ENCODE measurements around the gene CLDND2. TPM values are rescaled to one million over a fixed set of nuclear protein-coding genes. Genes with fewer than 3 reads are reported as not detected.
A peak's percentile ranks its signal among the peaks of the same experiment; 100 is the strongest.

Gene CLDND2
- total RNA-seq, 1 donor from 2014 or later: 1.9 TPM

DNA sequence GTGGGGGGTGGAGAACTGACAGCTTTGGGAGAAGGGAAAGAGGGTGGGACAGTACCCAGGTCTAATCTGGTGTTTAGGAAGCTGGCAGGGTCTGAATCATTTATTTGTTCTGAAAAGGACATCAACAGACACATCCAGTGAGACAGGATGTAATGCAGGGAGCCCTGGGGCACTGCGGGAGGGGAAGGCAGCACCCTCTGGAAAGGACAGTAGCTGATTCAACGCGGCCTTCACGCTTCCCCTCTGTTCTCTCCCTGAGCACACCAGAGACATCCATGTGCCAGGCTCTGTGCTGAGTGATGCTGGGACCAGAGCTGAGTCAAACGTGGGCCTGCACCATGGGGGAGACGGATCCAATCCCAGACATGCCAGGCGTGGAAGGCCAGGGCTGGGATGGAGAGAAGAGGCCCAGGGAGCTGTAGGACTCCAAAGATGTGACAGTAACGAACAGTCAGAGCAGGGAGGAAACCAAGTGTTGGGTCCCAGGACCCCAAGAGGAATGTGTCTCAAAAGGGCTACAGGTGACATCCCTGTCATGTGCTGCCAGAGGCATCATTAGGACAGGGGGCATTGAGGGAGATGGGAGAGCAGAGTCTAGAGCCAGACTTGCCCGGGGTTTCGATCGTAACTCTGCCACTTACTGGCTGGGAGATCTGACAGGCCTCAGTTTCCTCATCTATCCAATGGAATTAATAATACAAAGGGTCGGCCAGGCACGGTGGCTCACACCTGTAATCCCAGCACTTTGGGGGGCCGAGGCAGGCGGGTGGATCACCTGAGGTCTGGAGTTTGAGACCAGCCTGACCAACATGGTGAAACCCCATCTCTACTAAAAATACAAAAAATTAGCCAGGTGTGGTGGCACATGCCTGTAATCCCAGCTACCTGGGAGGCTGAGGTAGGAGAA lies 4.3 kb downstream of the CLDND2 start:
- ATAC-seq: no peak
- TF ChIP-seq, protein P1, sequence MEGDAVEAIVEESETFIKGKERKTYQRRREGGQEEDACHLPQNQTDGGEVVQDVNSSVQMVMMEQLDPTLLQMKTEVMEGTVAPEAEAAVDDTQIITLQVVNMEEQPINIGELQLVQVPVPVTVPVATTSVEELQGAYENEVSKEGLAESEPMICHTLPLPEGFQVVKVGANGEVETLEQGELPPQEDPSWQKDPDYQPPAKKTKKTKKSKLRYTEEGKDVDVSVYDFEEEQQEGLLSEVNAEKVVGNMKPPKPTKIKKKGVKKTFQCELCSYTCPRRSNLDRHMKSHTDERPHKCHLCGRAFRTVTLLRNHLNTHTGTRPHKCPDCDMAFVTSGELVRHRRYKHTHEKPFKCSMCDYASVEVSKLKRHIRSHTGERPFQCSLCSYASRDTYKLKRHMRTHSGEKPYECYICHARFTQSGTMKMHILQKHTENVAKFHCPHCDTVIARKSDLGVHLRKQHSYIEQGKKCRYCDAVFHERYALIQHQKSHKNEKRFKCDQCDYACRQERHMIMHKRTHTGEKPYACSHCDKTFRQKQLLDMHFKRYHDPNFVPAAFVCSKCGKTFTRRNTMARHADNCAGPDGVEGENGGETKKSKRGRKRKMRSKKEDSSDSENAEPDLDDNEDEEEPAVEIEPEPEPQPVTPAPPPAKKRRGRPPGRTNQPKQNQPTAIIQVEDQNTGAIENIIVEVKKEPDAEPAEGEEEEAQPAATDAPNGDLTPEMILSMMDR (IDR thresholded peaks at IDR 0.05): no peak
- H3K9me3 ChIP-seq: no peaks in the 10 kb centered on the region
- no peak overlapping the region for H3K4me3 ChIP-seq
- H3K4me1 ChIP-seq: peaks cover 41% of the 10 kb centered on the region
- intact Hi-C loops (cut with DNase I): no loop called here
- peak overlapping the region; percentile 95 for H3K27ac ChIP-seq
- H3K27me3 ChIP-seq (ENCODE audit: low read depth): no peaks in the 10 kb centered on the region
- no peaks in the 10 kb centered on the region for H3K36me3 ChIP-seq
- DNase-seq: no peak

DNA sequence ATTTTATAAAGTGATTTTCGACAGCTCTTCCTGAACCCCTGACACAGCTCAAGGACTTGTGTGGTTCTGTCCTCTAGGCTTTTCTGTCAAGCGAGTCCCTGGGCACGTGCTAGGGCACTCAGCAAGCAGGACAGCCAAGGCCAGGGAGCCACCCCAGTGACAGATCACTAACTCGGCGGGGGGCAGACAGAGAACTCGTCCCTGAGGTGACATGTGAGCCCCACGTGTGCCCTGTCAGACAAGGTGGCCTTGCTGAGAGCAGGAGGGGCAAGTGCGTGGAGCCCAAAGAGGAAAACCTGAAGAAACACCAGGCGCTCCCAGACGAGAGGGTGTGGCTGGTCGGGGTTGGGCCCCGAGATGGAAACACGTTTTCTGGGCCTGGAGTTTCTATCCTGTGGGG lies 7.6 kb downstream of the CLDND2 start:
- H3K27me3 ChIP-seq (ENCODE audit: low read depth): no peaks in the 10 kb centered on the region
- DNase-seq (no peak), ATAC-seq (no peak)
- H3K4me1 ChIP-seq: peaks cover 35% of the 10 kb centered on the region
- H3K27ac ChIP-seq: no peak overlapping the region
- H3K9me3 ChIP-seq: no peaks in the 10 kb centered on the region
- intact Hi-C loops (cut with DNase I): no loop called here
- no peak overlapping the region for H3K4me3 ChIP-seq
- TF ChIP-seq, protein P1 (IDR thresholded peaks at IDR 0.05): no peak
- H3K36me3 ChIP-seq: no peaks in the 10 kb centered on the region

DNA sequence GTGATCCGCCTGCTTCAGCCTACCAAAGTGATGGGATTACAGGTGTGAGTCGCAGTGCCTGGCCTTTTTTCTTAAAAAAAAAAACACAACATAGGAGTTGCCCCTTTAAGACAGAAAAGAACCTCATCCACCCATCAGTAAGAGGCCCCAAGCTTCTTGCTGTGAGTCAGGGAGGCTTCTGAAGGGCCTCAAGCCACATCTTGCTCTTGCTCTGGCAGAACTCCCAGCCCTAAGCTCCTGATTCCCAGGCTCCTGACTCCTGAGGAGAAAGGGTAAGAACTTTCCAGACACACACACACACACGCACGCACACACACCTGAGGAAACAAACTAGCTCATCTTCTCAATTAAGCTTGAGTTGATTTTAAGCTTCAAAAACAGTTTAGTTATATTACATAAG lies 9.5 kb downstream of the CLDND2 start:
- no peak overlapping the region for H3K4me3 ChIP-seq
- TF ChIP-seq, protein P1 (IDR thresholded peaks at IDR 0.05): no peak
- H3K27me3 ChIP-seq (ENCODE audit: low read depth): no peaks in the 10 kb centered on the region
- H3K9me3 ChIP-seq: no peaks in the 10 kb centered on the region
- no peak for DNase-seq
- H3K27ac ChIP-seq: no peak overlapping the region
- H3K36me3 ChIP-seq: no peaks in the 10 kb centered on the region
- no peak for ATAC-seq
- intact Hi-C loops (cut with DNase I): no loop called here
- H3K4me1 ChIP-seq: peaks cover 19% of the 10 kb centered on the region

DNA sequence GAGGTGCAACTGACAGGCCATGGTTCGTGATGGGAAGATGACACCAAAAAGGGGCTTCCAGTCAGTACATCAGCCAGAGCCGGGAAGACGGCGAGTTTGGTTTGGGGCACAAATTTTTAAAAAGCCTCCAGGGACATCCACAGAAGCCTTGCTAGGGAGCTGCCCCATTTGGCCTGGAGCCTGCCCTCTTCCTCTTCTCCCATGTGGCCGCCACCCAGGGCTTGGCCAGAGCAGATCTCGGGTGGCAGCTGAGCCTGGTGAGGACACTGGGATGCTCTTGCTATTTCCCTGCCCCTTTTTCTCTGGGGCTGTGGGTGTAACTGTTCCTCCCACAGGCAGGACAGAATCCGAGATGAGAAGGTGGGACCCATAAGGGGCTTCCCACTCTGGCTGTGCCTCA lies 10.9 kb downstream of the CLDND2 start:
- intact Hi-C loops (cut with DNase I): no loop called here
- DNase-seq (no peak), ATAC-seq (no peak)
- H3K27ac ChIP-seq: no peak overlapping the region
- no peaks in the 10 kb centered on the region for H3K27me3 ChIP-seq (ENCODE audit: low read depth)
- H3K9me3 ChIP-seq: no peaks in the 10 kb centered on the region
- no peak overlapping the region for H3K4me3 ChIP-seq
- TF ChIP-seq, protein P1 (IDR thresholded peaks at IDR 0.05): no peak
- peaks cover under 1% of the 10 kb centered on the region for H3K36me3 ChIP-seq
- H3K4me1 ChIP-seq: peaks cover 8% of the 10 kb centered on the region

DNA sequence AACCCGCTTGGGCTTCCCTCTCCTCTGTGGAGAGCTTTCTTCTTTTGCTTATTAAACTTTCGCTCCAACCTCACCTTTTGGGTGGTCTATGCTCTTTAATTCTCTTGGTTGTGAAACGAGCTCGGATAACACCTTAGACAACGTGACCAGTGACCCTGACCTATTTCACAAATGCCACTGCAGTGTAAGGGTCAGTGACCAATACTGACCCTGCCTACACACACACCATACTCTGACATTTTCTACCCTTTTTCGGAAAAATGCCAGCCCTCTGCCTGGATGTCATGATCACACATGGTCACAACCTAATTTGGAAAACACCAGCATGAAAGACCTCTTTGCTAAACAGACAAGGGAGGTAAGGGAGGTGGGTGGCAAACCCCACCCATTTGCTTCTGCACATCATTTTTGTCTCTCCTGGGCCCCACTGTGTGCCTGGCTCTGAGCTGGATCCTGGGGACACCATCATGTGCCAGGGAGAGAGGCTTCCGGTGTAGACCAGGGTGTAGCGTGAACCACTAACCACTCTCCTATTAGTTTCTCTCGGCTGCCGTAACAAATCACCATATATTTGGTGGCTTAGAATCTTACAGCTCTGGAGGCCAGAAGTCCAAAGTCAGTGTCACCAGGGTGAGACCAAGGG lies 12.5 kb downstream of the CLDND2 start:
- Histone ChIP-seq H3K27ac (no peak overlapping the region), H3K4me3 (no peak overlapping the region), H3K27me3 (ENCODE audit: low read depth) (no peaks in the 10 kb centered on the region), H3K36me3 (peaks cover 16% of the 10 kb centered on the region), H3K4me1 (no peaks in the 10 kb centered on the region), H3K9me3 (no peaks in the 10 kb centered on the region)
- DNase-seq: no peak
- no peak for ATAC-seq
- TF ChIP-seq, protein P1 (IDR thresholded peaks at IDR 0.05): no peak
- intact Hi-C loops (cut with DNase I): no loop called here
